Measurements from ENCODE around the gene VTI1B. TPM values are rescaled to one million over a fixed set of nuclear protein-coding genes. Genes with fewer than 3 reads are reported as not detected.

Gene VTI1B
- polyA plus RNA-seq, 2 of the 4 experiments (the other 2 are of a cell fraction) = 77.5 to 102 TPM

DNA sequence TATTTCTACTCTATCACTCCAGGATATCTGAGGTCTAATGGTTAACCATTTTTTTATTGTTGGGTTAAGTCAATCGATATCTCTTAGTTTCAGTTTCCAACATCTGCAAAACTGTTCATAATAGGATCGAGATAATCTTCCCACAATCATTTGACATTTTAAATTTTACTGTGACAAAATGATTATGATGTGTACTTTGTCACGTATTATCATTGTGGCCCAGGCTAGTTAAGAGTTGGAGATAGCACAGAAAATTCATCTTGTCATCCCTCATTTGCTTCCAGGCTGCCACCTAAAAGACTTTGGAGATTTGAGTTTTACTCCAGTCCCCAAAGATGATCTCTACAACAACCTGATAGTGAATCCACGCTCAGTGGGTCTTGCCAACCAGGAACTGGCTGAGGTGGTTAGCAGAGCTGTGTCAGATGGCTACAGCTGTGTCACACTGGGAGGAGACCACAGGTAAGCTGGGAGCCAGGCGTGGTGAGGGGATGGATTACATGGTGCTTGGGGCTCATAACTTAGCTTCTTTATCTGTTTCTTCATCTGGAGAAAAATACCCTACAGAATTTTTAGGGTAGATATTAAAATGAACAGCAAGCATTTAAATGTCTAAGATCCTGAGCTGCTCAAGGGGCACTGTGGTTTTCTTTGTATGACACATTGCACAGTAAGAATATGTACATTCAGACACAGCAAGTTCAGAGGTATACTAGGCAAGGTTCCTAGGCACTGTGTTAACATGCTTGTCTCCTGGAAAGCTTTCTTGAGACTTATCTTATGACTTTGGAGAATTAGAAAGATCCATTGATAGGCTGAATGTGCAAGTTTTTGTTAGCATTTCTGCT, 32.3 kb downstream of the VTI1B start:
- ChIA-PET POLR2A (no interaction called here), CTCF (interaction anchor here (0.9 to 1.5 kb wide), 3 partner anchors 11 to 22 kb away, joined by 3 to 4 read pairs (median 3); partner anchors contain the start of gene ARG2)
- H3K4me1 ChIP-seq = no peaks in the 10 kb centered on the region
- WGBS (ENCODE audit: missing lambda C conversion rate) = 87% methylated on average over 5 of the region's 5 CpGs
- no peaks in the 10 kb centered on the region for H3K9me3 ChIP-seq
- TF ChIP-seq CHD2 (IDR thresholded peaks at IDR 0.05; ENCODE audit: low read length, partially characterized antibody) = no peak
- no peak for TF ChIP-seq CBX8 (IDR thresholded peaks at IDR 0.05)
- TF ChIP-seq KDM5A (IDR thresholded peaks at IDR 0.05) = no peak
- no peak for TF ChIP-seq FOSB (CRISPR knock-in tag; IDR thresholded peaks at IDR 0.05)
- TF ChIP-seq TFCP2L1 (CRISPR knock-in tag; IDR thresholded peaks at IDR 0.05) = no peak
- no peak for TF ChIP-seq SMC3 (IDR thresholded peaks at IDR 0.05)
- no peak for TF ChIP-seq SREBF2 (IDR thresholded peaks at IDR 0.05)
- no peak for TF ChIP-seq RAD21 (conservative IDR thresholded peaks at IDR 0.05 in 1 of 2, IDR thresholded peaks at IDR 0.05 in 1 of 2)
- no peak for TF ChIP-seq RFX5 (IDR thresholded peaks at IDR 0.05)
- TF ChIP-seq POLR2A (IDR thresholded peaks at IDR 0.05; ENCODE audit: low read length) = no peak
- TF ChIP-seq GATA3 (IDR thresholded peaks at IDR 0.05; ENCODE audit: borderline replicate concordance) = no peak
- TF ChIP-seq CBX2 (IDR thresholded peaks at IDR 0.05; ENCODE audit: borderline replicate concordance, low read depth) = no peak
- TF ChIP-seq, protein P1, sequence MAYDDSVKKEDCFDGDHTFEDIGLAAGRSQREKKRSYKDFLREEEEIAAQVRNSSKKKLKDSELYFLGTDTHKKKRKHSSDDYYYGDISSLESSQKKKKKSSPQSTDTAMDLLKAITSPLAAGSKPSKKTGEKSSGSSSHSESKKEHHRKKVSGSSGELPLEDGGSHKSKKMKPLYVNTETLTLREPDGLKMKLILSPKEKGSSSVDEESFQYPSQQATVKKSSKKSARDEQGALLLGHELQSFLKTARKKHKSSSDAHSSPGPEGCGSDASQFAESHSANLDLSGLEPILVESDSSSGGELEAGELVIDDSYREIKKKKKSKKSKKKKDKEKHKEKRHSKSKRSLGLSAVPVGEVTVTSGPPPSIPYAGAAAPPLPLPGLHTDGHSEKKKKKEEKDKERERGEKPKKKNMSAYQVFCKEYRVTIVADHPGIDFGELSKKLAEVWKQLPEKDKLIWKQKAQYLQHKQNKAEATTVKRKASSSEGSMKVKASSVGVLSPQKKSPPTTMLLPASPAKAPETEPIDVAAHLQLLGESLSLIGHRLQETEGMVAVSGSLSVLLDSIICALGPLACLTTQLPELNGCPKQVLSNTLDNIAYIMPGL (CRISPR knock-in tag; IDR thresholded peaks at IDR 0.05; ENCODE audit: borderline replicate concordance) = no peak
- no peak for TF ChIP-seq BHLHE40 (IDR thresholded peaks at IDR 0.05; ENCODE audit: low read depth, low read length)
- no peak for TF ChIP-seq NFE2L2 (conservative IDR thresholded peaks at IDR 0.05; ENCODE audit: low read length)
- TF ChIP-seq, protein P2, sequence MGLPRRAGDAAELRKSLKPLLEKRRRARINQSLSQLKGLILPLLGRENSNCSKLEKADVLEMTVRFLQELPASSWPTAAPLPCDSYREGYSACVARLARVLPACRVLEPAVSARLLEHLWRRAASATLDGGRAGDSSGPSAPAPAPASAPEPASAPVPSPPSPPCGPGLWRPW (IDR thresholded peaks at IDR 0.05) = no peak
- TF ChIP-seq MAZ (IDR thresholded peaks at IDR 0.05; ENCODE audit: borderline replicate concordance, low read depth, low read length) = no peak
- TF ChIP-seq HDAC2 (IDR thresholded peaks at IDR 0.05) = no peak
- ATAC-seq (no peak), FAIRE-seq (no peak), DNase-seq (ENCODE audit: low read depth in 1 of 2, low spot score in 1 of 2) (no peak)
- H3K4me3 ChIP-seq = no peak overlapping the region
- H3K27ac ChIP-seq = no peak overlapping the region
- no peak overlapping the region for H3K4me2 ChIP-seq

DNA sequence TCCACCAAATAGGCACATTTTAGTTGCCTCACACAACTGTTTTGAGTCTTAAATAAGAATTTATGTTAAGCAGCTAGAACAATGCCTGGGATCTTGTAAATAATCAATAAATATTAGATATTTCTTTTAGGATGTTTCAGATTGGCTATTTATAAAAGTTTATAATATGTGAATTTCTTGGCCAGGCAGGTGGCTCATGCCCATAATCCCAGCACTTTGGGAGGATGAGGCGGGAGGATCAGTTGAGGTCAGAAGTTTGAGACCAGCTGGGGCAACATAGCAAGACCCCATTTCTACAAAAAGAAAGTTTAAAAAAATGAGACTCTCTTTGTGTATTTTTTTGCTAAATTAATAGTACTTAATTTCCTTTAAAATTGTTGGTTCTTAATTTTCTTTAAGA, 33.0 kb downstream of the VTI1B start:
- ChIA-PET POLR2A (no interaction called here), CTCF (interaction anchor here (1.2 to 1.5 kb wide), 2 partner anchors 13 to 21 kb away, joined by 3 to 4 read pairs; partner anchors contain the start of gene ARG2)
- Histone ChIP-seq H3K9me3 (no peaks in the 10 kb centered on the region), H3K27ac (no peak overlapping the region), H3K4me2 (no peak overlapping the region), H3K4me1 (peaks cover 2% of the 10 kb centered on the region; the same call in 2 of the 3 replicates), H3K4me3 (no peak overlapping the region)
- no peak for TF ChIP-seq HDAC2 (IDR thresholded peaks at IDR 0.05)
- TF ChIP-seq CBX8 (IDR thresholded peaks at IDR 0.05) = no peak
- TF ChIP-seq, protein P3, sequence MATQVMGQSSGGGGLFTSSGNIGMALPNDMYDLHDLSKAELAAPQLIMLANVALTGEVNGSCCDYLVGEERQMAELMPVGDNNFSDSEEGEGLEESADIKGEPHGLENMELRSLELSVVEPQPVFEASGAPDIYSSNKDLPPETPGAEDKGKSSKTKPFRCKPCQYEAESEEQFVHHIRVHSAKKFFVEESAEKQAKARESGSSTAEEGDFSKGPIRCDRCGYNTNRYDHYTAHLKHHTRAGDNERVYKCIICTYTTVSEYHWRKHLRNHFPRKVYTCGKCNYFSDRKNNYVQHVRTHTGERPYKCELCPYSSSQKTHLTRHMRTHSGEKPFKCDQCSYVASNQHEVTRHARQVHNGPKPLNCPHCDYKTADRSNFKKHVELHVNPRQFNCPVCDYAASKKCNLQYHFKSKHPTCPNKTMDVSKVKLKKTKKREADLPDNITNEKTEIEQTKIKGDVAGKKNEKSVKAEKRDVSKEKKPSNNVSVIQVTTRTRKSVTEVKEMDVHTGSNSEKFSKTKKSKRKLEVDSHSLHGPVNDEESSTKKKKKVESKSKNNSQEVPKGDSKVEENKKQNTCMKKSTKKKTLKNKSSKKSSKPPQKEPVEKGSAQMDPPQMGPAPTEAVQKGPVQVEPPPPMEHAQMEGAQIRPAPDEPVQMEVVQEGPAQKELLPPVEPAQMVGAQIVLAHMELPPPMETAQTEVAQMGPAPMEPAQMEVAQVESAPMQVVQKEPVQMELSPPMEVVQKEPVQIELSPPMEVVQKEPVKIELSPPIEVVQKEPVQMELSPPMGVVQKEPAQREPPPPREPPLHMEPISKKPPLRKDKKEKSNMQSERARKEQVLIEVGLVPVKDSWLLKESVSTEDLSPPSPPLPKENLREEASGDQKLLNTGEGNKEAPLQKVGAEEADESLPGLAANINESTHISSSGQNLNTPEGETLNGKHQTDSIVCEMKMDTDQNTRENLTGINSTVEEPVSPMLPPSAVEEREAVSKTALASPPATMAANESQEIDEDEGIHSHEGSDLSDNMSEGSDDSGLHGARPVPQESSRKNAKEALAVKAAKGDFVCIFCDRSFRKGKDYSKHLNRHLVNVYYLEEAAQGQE (IDR thresholded peaks at IDR 0.05) = no peak
- no peak for TF ChIP-seq ZSCAN20 (CRISPR knock-in tag; IDR thresholded peaks at IDR 0.05)
- TF ChIP-seq, protein P4, sequence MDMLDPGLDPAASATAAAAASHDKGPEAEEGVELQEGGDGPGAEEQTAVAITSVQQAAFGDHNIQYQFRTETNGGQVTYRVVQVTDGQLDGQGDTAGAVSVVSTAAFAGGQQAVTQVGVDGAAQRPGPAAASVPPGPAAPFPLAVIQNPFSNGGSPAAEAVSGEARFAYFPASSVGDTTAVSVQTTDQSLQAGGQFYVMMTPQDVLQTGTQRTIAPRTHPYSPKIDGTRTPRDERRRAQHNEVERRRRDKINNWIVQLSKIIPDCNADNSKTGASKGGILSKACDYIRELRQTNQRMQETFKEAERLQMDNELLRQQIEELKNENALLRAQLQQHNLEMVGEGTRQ (IDR thresholded peaks at IDR 0.05) = no peak
- no peak for TF ChIP-seq MYC (IDR thresholded peaks at IDR 0.05; ENCODE audit: borderline replicate concordance, low read length)
- TF ChIP-seq ZC3H11A (IDR thresholded peaks at IDR 0.05) = no peak
- TF ChIP-seq ZNF302 (CRISPR knock-in tag; IDR thresholded peaks at IDR 0.05) = no peak
- no peak for TF ChIP-seq MAZ (IDR thresholded peaks at IDR 0.05; ENCODE audit: borderline replicate concordance, low read depth, low read length)
- no peak for TF ChIP-seq SREBF2 (IDR thresholded peaks at IDR 0.05)
- TF ChIP-seq, protein P5, sequence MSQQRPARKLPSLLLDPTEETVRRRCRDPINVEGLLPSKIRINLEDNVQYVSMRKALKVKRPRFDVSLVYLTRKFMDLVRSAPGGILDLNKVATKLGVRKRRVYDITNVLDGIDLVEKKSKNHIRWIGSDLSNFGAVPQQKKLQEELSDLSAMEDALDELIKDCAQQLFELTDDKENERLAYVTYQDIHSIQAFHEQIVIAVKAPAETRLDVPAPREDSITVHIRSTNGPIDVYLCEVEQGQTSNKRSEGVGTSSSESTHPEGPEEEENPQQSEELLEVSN (IDR thresholded peaks at IDR 0.05; ENCODE audit: borderline replicate concordance, low read depth) = no peak
- TF ChIP-seq, protein P6, sequence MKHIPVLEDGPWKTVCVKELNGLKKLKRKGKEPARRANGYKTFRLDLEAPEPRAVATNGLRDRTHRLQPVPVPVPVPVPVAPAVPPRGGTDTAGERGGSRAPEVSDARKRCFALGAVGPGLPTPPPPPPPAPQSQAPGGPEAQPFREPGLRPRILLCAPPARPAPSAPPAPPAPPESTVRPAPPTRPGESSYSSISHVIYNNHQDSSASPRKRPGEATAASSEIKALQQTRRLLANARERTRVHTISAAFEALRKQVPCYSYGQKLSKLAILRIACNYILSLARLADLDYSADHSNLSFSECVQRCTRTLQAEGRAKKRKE (CRISPR knock-in tag; IDR thresholded peaks at IDR 0.05; ENCODE audit: low read depth) = no peak
- no peak for TF ChIP-seq ESRRA (IDR thresholded peaks at IDR 0.05; ENCODE audit: borderline replicate concordance, low read length)
- TF ChIP-seq RCOR1 (IDR thresholded peaks at IDR 0.05; ENCODE audit: low read depth, low read length) = no peak
- WGBS (ENCODE audit: missing lambda C conversion rate) = 92% methylated on average over 1 of the region's 1 CpG
- FAIRE-seq (no peak), DNase-seq (ENCODE audit: low read depth in 1 of 2, low spot score in 1 of 2) (no peak), ATAC-seq (no peak)

Data from A549 (cell line).